ENCODE measurements around the gene EEA1. TPM values are rescaled to one million over a fixed set of nuclear protein-coding genes. Genes with fewer than 3 reads are reported as not detected.
"Not testable (repeated sequence)": the region's sequence is repeated elsewhere in the genome, so short reads cannot be mapped to it uniquely, and the experiment has no call there.

EEA1 gene
- total RNA-seq, 2 experiments from 2014 or later: 17.1 to 19.2 TPM

DNA sequence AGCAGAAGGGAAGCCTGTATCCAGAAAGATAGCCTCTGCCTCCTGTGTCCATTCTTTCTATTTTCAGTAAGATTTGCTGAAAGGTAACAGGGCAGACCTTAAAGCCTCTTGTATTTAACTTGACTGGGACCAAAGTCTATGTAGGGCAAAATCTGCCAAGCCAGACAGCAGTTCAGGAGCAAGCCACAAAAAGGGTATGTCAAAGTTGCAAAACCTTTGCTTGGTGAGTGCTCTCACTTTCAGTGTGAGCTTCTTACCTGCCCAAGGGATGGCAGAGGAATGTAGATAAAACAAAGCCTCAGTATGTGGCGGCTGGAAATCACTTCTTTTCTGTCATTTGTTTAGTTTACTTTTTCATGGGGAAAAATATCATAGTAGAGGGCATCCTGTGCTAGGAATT, 163.2 kb downstream of the EEA1 start:
- ChIA-PET CTCF (no interaction called here), POLR2A (interaction anchor here (0.7 kb wide), 1 partner anchor 1227 kb away, joined by 3 read pairs; no protein-coding TSS in a partner anchor)

DNA sequence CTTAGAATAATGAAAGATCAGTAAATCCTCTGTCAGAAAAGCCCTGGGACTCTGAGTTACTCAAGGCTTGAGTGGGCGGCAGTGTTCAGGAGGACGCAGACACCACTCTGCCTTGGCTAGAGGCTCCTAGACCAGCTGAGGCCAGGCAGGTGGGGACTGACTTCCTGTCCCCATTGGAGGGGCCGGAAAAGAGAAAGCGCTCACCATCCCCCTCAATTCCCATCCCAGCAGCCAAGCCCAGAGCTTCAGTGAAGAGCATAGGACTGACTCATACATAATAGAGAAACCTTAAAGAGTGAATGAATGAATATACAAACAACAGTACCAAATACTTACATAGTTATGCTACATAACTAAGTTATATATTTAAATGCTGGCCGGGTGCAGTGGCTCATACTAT, 164.3 kb downstream of the EEA1 start:
- CTCF ChIA-PET: no interaction called here
- POLR2A ChIA-PET: no interaction called here

DNA sequence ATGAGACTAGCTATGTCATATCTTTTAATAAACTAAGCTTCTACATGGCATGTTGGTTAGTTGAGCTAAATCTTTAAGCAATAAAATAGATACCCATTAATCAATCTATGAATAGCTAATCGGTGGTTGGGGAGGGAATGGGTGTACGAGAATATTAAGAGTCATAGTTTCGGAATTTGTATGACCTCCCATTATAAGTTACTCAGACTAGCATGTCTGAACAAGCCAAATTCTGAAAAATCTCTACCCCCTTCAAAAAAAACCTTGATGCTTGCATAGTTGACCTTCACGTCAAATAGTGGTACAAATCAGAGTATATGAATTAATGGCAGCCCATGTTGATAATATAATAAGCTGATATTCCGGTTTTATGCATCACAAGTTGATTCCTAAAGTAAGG, 166.3 kb downstream of the EEA1 start:
- ChIA-PET POLR2A (no interaction called here), CTCF (no interaction called here)

GRCh38 chr12:92759634-92760268, 169.3 kb downstream of the EEA1 start:
- ChIA-PET POLR2A (no interaction called here), CTCF (interaction anchor here (0.5 kb wide), 1 partner anchor 172 kb away, joined by 4 read pairs; no protein-coding TSS in a partner anchor)

DNA sequence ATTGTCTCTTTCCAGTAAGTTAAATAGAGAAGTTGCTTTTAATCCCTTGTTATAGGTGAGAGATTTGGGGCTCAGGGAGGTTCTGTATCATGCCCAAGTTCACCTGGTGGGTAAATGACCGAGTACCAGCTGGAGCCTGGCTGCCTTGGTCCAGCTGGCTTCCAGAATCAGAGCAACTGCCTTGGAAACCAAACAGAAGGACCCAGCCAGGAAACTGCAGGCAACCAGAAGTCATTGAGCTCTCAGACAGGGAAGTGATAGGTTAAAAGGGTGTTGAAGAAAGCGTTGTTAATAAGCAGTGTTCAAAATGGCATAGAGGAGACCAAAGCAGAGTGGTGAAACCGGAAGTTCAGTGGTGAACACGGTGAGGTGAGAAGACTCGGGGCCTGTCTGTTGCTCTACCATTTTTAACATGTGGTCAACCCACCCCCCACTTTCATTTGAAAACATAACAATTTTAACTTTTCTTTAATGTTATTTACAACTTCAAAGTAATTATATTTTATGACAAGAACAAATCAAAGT, 171.4 kb downstream of the EEA1 start:
- CTCF ChIA-PET: no interaction called here
- POLR2A ChIA-PET: no interaction called here

DNA sequence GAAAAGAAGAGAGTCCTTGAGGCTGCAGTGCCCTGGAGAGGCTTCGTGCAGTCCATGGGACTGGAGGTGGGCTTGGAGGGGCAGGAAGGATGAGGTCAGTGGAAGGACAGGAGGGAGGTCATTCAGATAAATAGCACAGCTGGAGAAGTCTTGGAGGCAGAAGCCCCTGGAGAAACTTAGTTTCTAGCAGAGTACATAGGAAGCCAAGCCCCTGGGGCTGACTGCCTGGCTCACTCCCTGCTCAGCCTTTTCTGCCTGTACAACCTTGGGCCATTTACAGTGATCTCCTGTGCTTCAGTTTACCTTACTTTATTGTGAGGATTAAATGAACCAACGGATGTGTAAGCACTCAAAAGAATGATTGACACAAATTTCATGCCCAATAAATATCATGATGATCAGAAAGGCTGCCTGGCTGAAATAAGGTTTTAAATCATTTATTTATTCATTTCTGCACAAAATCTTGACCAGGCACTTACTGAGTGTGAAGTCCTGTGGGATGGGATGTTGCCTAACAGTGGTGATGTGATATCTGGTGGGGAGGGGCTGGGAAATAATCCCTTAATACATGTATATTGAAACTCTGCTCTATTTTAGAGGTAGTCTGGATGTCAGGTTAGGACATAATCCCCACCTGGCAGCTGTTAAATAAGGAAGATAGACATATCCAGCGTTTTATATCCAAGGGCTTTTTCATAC, 172.0 kb downstream of the EEA1 start:
- ChIA-PET POLR2A (no interaction called here), CTCF (no interaction called here)

DNA sequence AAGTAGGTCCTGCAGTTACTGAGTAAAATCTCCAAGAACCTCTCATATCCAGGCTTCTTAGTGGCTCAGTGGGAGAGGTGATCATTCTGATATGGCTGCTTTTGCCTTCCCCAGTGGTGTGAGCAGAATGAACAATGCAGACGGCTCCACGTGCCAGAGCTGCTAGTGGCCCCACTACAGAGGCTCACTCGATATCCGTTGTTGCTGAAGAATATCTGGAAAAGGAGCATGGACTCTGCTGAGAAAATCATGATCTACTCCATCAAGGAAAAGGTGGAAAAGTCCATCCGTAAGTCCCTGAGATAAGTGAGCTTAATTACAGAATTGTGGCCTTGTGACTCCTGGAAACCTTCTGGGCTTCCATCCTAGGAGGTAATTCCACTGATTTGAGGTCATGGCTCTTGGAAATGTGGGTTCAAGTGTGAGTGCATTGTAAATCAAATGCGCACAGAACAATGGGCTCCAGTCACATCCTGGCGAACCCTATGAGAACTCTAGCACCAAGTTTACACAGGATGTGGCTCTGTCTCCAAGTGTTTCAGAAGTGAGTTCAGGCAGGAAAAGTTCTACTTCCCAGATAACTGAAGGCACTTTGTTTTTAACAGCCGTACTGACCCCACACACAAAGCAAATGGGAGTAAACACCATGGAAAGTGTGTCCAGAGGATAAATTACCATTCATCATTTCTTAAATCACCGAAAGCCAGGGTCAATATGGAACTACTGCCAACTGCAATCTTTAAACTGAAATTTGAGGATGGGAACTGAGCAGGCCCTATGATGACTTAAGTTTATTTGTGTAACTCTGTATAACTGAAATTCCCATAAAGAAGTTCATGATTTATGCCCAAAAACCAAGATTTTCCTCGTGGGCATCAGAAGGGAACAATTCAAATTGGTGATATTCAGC, 174.9 kb downstream of the EEA1 start:
- ChIA-PET POLR2A (no interaction called here), CTCF (no interaction called here)

DNA sequence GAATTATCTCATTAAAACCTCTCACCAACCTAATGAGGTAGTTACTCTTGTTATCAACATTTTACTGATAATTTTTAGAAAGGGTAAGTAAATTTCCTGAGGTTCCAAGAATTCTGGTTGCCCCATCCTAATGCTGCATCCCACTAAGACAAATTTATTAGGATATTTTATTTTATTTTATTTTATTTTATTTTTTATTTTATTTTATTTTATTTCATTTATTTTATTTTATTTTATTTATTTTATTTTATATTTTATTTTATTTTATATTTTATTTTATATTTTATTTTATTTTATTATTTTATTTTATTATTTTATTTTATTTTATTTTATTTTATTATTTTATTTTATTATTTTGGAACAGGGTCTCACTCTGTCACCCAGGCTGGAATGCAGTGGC, 179.4 kb downstream of the EEA1 start:
- CTCF ChIA-PET, POLR2A ChIA-PET: not testable (repeated sequence)

DNA sequence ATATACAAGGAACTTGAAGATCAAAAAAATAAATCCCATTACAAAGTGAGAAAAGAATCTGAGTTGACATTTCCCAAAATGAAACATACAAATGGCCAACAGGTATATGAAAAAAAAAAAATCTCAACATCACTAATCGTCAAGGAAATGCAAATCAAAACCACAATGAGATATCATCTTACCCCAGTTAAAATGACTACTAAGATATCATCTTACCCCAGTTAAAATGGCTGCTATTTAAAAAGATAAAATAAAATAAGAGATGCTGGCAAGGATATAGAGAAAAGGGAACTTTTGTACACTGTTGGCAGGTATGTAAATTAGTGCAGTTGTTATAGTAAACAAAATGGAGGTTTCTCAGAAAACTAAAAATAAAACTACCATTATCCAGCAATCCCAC, 181.9 kb downstream of the EEA1 start:
- CTCF ChIA-PET: no interaction called here
- POLR2A ChIA-PET: no interaction called here

DNA sequence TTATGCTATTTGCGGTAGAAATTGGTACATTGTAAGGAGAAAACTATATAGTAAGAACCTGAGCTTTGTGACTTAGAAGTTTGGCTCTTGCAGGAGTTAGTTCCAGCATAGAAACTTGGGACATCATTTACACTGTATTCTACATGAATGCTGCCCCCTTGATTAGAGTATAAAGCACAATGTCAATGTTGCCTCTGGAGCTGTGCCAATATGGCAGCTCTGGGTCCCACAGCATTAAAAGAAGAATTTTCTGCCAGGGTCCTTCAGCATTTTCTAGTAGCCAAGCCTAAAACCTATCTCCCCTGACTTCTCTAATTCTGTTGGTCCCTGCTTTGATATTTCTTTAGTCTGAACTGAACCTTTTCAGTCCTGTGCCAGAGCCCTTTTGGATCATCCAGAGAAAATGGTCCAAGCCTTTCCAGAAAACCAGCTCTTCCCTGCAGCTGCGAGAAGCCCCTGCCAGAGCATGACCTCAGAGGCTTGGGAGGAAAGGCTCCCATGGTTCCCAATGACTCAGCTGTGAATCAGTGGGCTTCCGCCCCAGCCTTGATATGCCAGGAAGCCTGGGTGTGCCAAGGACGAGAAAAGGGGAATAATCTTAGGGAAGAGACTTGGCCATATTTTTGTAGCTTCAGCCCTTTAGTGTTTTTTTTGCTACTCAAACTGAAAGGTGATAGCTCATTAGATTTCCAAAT, 183.1 kb downstream of the EEA1 start:
- ChIA-PET POLR2A (no interaction called here), CTCF (interaction anchor here (1.2 kb wide), 1 partner anchor 417 kb away, joined by 4 read pairs; no protein-coding TSS in a partner anchor)

DNA sequence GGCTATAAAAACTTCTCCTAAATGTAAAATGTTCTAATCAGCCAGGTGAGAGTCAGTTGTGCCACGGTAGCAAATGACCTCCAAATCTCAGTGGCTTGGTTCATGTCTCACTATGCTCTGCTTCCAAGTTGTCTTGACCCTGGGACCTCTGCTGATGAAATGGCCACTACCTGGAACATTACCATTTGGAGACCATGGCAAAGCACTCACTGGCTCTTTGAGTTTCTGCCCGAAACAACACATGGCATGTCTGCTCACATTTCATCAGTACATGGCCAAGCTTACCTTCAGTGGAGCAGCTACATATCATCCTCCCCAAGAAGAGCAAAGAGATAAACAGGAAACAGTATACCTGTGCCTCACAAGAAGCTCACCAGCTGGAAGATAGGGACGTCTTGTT, 186.1 kb downstream of the EEA1 start:
- ChIA-PET POLR2A (no interaction called here), CTCF (no interaction called here)

DNA sequence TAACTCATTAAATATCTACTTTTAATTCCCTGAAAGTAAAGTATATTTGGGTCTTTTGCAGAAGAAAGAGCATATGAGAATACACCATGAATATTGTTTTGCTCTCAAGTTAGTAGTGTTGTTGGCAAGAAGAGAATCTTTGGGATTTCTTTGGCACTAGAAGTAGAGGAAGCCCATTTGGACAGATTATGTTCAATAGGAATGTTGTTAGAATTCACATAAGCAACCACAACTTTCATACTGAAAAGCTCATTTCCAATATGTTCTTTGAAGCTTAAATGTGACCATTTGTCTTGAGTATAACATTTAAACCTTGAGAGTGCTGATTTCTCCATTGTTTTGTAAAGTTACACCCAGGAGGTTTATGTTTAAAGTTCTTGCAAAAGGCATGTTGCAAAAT, 188.7 kb downstream of the EEA1 start:
- POLR2A ChIA-PET: no interaction called here
- CTCF ChIA-PET: interaction anchor here (0.5 kb wide), 1 partner anchor 582 kb away, joined by 4 read pairs; no protein-coding TSS in a partner anchor

- CTCF ChIA-PET: no interaction called here
- POLR2A ChIA-PET: no interaction called here
Observed at GRCh38 chr12:92739113-92739512, 190.0 kb downstream of the EEA1 start.

GRCh38 chr12:92737855-92738850, 190.9 kb downstream of the EEA1 start:
- ChIA-PET POLR2A (no interaction called here), CTCF (no interaction called here)

- POLR2A ChIA-PET: no interaction called here
- CTCF ChIA-PET: interaction anchor here (0.9 kb wide), 1 partner anchor 280 kb away, joined by 3 read pairs; no protein-coding TSS in a partner anchor
Observed at GRCh38 chr12:92736605-92737004, 192.5 kb downstream of the EEA1 start.

DNA sequence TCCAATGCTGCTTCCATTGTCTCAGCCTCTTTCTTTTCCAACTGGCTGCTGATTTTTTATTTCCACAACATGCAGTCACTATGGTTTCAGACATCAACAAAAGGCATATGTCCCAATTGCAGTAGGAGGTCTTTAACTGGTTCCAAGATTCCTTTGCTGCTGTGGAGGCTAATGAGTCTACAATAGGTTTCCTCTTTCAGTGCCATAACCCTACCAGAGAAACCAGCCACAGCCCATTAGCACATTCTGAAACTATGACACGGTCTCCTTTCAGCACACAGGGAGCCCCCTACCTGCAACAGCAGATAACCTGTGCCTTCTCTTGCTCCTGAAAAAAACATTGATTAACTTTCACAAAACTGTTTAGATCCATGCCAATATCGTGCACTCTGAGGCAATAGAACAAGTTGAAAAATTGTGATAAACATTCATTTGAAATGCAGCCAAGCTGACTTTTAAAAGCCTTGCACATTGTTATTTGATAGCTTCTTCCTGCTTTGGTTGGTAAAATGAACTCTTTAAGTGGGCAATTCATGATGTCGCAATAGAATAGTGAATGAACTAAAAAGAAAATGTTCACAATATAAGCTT, 193.9 kb downstream of the EEA1 start:
- CTCF ChIA-PET: no interaction called here
- POLR2A ChIA-PET: no interaction called here

GRCh38 chr12:92733661-92734060, 195.4 kb downstream of the EEA1 start:
- CTCF ChIA-PET: no interaction called here
- POLR2A ChIA-PET: no interaction called here

DNA sequence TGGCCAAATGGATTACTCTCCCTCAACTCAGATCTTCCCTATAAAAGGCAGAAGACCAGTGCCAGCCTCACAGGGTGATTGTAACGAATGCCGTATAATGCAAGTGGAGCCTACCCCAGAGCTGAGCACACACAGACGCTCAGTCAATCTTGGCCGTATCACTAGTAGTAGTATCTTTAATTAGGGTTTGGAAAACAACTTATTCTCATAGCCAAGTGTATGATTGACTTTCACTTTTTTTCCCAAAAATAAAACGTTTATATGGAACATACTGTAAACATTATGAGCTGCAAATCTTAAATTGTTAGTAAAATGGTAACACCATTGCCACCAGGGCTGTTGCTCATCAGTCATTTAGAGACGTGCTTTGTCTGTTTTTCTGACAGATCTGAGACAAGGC, 195.9 kb downstream of the EEA1 start:
- CTCF ChIA-PET: no interaction called here
- POLR2A ChIA-PET: no interaction called here

All from activated CD8-positive, alpha-beta memory T cell treated with anti-CD3 and anti-CD28 coated beads for 36 hours (primary cell).